ACHN (cell line): ENCODE measurements around the gene FAM229B.
"Not testable (repeated sequence)": the region's sequence is repeated elsewhere in the genome, so short reads cannot be mapped to it uniquely, and the experiment has no call there.

ENCODE experiments used
- DNase-seq: peaks from one replicate; pipeline ENCODE4 v3.0.0-alpha.2; 2015
- in situ Hi-C: cut with HindIII; loops from 2 replicates; pipeline ENCODE4 v1.10.0; 2017; ENCODE audit warnings: low sequenced_read_pairs, low pct_ligation_motif_present, low pct_unique_long_range_greater_than_20kb

The FAM229B gene

DNA sequence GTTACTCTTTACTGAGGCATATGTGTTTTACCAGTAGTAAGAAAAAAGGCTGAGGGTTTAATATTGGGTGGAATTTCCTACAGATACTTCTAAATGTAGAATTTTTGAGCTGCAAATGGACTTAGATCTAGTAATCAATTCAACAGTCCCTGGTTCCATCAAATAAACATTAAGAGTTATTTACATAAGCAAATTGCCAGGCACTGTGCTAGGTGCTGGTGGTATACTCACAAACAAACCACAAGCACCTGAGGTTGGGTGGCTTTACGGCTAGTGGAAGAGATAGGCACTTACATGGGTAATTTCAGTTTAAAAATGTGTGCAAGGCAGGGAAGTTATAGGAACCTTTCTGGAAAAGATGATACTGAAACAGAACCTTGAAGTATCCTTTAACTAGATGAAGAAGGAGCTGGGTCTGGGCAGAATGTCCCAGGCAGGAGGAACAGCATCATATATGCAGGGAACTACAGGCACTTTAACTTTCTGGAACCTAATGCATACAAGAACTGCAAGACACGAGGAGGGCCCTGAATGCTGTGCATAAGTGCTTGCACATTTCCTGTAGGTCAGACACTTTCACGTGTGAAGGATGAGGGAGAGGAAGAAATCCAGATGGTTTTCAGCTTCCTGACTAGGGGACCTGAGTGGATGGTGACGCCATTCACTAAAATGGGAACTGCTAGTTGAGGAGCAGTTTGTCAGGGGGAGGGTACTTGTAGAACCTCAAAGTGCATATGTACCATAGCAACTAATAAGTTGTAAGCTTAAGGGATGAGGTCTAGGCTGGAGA lies 29.0 kb upstream of the FAM229B start:
- no peak for DNase-seq
- in situ Hi-C loops = no loop called here

DNA sequence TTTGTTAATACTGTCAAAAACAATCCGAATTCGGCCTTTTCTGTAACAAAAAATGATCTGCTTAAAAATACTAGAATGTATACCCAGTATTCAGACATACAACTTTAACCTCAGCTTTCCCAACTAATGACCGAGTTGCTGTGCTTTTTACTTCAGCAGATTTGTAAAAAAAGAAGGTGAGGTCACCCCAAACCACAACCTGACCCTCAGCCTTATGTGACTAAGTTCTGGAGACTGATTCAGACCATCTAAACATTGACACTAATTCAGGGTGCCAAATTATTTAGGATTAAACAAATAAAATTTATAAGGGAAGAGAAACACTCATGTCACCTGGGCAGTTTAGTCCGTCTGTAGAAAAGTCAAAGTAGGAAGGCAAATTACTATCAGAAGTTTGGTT lies 25.8 kb upstream of the FAM229B start:
- DNase-seq = no peak
- in situ Hi-C loops = no loop called here

DNA sequence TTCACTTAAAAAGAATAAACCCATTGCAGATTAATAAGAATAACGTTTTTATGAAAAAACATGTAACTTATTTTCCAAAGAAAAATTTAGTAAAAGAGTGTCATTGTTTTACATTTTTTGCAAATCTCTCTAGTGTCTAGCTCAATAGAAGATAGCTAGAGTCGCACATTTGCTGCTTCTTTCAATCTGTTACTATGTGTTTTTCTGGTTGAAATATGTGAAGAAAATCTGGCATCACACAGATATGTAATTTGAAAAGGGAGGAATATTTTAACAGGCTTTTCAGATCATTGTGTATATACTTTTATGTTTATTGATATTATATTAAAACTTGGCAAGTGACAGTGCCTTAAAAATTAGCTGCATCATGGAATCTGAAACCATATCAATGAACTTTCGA lies 24.4 kb upstream of the FAM229B start:
- in situ Hi-C loops = no loop called here
- DNase-seq = no peak

DNA sequence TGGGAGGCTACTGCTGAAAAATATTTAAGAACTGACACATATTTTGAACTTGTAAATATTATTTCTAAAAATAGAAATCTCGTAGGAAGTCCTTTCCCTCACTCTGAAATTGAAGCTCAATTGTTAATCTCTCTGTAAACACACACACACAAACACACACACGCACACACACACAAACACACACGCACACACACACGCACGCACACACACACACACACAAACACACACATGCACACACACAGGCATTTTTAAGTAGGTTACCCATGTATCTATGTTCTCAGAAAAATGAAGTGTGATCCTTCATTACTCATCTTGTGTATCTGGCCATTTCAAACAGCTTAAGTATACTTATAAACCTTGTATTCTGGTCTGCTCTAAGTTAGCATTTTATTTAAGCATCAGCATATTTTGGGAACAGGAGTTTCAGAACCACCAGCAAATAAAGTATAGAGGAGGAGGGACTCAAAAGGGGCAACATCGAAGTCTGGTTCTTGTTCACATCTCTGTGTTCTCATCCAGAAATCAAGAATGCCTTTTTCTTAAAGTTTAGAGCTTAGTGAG lies 21.9 kb upstream of the FAM229B start:
- in situ Hi-C loops = no loop called here
- no peak for DNase-seq

DNA sequence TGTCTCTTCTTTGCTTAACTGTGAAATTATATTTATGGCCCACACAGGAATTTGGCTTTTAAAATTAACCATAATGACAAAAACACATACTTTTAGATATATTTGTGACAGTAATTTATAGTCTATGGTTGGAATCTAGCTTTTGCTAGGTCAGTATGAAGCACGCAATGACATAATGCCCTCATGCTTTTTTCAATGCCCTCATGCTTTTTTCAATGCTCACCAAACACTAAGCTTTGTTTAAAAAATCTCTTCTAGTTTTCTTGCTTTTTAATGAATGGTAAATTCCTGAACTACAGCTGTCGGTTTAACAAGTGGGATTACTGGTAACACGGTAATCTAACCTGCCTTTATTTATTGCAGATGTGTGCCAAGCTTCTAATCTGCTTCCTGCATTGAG lies 20.8 kb upstream of the FAM229B start:
- in situ Hi-C loops = no loop called here
- no peak for DNase-seq

DNA sequence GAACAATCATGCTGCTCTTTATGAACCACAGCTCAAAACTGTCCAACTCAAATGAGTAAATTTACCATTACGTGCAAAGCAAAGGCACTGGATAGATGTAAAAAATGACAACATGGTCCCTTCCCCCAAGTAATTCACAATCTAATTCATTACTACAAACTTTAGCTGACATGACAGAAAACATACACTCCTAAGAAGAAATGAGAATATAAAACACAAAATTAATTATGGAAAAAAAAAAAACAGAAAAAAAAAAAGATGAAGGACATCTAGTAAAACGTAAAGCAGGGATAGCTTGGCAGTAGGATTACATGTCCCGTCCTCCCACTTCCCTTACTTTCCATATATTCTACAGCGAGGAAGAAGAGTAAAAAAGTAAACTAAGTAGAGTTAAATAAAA lies 5.8 kb upstream of the FAM229B start:
- in situ Hi-C loops = no loop called here

DNA sequence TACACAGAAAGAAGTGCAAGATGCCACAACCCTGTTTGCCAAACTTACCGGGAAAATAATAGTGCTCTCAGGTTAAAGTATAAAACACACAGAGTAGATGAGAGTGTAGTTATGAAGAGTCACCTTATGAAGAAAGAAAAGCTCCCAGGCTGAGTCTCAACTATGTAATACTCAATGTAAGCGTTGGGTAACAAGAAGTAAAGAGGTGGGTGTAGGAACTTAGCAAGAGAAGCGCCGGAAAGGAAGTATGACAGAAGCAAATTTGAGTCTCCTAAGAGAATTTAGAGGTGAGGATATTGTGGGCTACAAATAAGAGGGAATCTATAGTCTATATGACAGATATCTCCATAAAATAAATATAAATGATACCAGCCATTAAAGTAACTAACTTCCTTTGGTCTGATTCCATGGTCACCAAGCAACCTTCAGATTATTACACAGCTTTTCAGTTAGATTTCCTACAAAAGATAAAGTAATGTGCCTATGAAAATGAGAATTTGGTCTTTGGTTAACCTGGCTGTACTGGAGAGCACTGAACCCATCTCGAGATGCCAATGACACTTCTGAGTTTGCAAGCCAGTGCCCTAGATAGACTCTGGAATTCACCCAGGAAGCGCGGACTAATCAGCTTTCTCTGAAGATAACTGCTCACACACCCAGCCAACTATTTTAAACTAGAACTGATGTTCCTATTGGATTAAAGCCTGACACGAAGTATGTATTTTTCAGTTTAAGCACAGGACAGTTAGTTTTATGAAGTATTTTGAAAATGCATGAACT lies 1.9 kb upstream of the FAM229B start:
- DNase-seq = no peak
- in situ Hi-C loops = no loop called here

More for the DNA sequence above, 5.8 kb upstream of the FAM229B start:
- no peak for DNase-seq

DNA sequence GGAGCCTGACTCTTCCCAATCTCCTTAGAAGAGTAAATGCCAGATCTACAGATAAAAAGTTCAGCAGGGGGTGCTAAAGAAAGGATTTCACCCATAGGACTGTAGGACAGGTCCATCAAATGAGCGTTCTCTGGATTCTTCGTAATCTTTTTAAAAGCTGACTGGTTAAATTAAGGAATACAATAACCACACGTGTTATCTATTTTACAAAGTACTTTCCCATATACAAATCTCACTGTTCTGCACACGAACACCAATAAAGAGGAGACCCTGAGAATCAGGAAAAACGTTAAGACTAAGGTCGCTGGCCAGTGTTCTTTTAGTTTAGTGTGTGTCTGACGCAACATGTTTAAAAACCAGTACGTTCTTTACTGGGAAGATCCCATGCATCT lies 651 bp upstream of the FAM229B start:
- in situ Hi-C loops = no loop called here
- peak; percentile 74 for DNase-seq

DNA sequence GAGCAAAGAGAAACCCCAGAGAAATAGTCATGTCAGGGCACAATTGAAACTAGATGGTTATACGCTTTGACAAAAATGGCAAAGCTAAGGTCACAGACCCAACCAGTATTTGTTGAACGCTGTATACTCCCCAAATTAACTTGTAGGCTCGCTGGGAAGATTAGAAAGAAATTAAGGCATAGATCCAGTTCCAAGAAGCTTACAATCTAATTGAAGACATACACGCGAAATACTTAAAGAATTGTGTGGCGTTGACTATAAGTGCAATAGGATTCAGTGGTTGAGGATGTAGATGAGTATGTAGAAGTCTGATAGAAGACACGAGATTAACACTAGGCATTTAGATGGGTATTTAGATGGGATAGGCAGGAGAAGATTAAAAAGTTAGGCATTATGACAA lies 525 bp downstream of the FAM229B start:
- peak; percentile 4 for DNase-seq
- in situ Hi-C loops = no loop called here

DNA sequence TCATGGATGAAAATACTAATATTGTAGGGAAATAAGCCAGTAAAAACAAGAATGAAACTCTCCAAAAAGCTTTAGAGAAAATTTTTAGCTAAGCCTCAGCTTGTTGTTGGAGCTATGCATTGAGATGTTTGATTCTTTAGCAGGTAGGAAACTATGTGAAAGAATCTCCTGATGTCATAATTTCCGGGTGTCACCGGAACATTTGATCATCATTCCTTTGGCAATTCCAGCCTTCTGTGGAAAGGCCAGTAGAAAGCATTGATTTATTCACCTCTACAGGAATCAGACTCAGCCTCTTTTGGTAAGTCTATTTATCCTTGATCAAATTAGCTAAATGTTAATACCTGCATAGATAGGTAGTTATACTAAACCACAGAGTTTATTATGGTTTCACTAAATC lies 9.5 kb downstream of the FAM229B start:
- in situ Hi-C loops = no loop called here
- DNase-seq = no peak

DNA sequence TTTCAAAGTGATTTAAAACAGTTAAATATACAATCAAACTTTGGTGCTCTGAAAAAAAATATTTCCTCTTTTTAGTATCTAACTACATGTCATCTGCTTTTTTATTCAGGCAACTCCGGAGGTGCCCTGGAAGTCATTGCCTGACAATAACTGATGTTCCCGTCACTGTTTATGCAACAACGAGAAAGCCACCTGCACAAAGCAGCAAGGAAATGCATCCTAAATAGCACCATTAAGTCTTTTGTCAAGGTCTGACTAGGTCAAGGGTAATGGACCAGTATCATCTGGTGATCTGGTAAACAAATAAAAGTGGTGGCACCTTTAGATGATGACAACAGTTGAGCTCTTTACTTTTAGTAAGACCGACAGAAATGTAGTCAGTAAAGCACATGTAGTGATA lies 13.2 kb downstream of the FAM229B start:
- in situ Hi-C loops = no loop called here

DNA sequence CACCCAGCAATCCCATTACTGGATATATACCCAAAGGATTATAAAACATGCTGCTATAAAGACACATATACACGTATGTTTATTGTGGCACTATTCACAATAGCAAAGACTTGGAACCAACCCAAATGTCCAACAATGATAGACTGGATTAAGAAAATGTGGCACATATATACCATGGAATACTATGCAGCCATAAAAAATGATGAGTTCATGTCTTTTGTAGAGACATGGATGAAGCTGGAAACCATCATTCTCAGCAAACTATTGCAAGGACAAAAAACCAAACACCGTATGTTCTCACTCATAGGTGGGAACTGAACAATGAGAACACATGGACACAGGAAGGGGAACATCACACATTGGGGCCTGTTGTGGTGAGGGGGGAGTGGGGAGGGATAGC lies 18.6 kb downstream of the FAM229B start:
- DNase-seq, in situ Hi-C loops: not testable (repeated sequence)

More for the DNA sequence above, 13.2 kb downstream of the FAM229B start:
- DNase-seq = no peak

DNA sequence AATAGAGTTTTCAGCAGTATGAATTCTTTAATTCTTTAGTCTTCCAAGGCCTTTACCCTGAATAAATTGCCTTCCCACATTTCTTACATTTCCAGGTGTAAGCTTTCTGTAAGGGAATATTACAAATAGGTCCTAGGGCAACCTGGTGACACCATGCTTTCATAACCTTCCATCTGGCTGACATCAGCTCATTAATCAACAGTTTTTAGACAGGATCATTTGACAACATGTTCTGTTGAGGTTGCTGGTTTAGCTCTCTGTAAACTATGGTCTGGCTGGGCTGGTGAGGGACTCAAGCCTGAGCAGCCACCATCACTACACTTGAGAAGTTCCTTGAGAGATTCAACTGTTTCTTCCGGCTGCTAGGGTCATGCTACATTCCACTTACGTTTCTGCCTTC lies 19.2 kb downstream of the FAM229B start:
- in situ Hi-C loops = no loop called here
- DNase-seq = no peak

DNA sequence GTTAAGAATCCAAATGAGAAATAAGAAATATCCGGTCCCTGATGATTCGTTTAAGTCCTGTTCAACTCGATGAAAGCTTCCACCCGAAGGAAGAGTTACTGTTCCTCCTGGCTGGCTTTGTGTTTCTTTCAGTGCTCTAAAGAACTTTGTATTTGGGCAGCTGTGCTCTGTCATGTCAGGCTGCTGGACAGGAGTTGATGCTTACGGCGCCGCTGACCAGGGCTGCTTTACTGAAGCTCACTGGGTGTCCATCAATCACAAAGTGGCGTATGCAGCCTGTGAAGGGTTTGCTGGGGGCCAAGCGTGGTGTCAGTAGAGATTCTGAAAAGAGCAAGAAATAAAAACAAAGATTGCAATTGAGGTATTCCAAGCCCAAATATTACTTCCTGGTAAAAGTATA lies 21.9 kb downstream of the FAM229B start:
- no peak for DNase-seq
- in situ Hi-C loops = no loop called here

DNA sequence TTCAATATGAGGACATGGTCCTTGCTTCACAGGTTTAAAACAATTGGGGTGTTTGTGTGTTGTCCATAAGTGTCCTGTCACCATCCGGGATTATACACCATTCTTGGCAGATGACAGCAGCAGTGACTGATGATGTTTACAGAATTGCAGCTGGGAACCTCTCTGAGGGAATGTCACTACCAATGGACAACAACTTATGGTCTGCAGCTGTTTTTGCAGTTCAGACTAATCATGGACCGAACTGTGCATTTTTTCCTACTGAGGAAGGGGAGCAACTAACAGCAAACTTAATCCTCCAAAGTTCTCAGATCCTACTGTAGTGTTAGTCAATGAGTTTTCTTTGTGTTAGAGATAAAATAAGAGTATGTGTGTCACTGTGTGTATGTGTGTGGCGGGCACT lies 26.0 kb downstream of the FAM229B start:
- no peak for DNase-seq
- in situ Hi-C loops = no loop called here

DNA sequence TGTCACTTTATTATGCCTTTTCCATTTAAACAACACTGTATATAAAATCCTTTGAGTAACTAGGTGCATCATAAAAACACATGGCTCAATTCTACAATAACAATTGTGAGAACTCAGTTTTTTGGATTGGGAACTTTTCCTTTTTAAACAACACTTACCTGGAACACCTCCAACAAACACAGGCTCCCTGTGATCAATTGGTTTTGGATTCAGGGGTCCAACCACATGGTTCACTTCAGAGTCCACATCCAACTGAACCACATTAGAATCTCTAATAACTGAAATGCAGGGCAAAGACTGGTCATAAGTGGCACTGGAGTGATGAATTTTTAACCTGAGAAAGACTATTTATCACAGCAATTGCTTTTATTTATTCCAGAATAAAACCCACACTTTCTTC lies 26.5 kb downstream of the FAM229B start:
- no peak for DNase-seq
- in situ Hi-C loops = no loop called here

DNA sequence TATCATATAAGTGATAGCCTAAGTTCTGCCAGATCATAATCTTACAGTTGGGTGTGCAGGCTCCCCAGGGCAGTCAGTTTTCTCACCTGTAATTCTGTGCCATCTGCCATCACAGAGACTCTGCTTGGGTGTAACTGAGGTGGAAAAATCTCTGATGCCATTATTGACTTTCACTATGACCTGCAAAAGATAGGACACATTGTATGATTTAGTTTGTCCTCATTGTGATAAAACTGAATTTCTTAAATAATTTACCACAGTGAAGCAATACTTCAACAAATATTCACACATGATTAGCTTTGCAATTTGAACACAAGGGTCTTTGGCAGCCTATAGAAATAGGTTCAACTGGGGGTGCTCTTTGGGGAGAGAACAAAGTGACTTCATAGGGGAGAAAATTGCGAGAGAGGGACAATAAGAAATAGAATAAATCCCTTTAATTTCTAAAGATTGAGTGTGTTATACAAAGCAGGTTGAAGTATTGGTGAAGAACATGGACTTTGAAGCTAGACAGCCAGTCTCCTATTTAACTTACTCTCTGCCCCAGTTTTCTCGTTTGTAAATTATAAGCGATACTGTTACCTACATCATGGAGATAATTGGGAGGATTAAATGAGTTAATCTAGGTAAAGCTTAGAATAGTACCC lies 27.3 kb downstream of the FAM229B start:
- in situ Hi-C loops = no loop called here
- DNase-seq = no peak

DNA sequence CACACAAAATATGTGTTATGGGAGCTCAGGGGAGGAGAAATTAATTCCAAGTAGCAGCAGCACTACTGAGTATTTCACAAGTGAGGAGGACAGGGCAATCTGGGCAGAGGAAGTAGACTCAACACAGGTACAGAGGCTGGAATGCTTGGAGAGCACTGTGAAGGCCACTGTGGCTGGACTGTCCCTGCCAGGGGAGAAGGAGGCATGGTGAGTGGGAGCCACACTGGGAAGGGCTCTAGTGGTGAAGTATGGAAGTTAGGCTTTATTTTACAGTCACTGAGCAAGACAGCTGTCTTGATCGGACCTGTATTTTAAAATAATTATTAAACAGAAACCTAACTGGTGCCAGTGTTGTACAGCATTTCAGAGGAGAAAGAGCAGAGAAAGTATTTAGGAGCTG lies 28.8 kb downstream of the FAM229B start:
- in situ Hi-C loops = no loop called here
- peak; percentile 4 for DNase-seq

DNA sequence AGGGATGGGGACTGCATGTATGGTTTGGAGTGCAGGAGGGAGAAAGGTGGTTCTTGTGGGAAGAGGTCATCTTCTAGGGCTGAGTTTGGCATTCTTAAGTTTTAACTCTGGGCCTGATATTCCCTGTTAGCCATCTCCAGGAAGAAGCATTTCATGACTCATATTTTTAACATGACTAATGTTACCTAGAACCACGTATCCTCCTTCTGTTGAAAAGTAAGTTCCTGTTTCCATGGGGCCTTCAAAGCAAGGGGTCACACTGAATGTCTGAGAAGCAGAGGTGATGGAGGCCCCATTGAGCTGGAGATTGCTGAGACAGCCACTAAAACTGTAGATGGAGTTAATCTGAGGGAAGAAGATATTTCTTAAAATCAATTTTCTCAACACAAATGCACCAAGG lies 30.2 kb downstream of the FAM229B start:
- peak; percentile 16 for DNase-seq
- in situ Hi-C loops = no loop called here
